Left lung (tissue), 10 donors: ENCODE data around the gene DPP3. TPM values are rescaled to one million over a fixed set of nuclear protein-coding genes. Genes with fewer than 3 reads are reported as not detected.

ENCODE experiments used
- ATAC-seq: fragments of 200-7000 bp; cut with Tn5 transposase; one replicate; pipeline ENCODE4 v1.9.1; 2020; ENCODE audit warnings: moderate library complexity
- DNase-seq, 4 donors: peaks; one replicate each; pipeline ENCODE4 v3.0.0-alpha.2; 2013 to 2020
- H3K27ac ChIP-seq, 2 donors: fragments of 200-600 bp; sonication (generic) in 1 of 2; one replicate each; pipeline versions ENCODE4 v1.5.0 to v1.8.0; 2020 to 2021
- H3K27me3 ChIP-seq, 2 donors: fragments of 200-600 bp; sonication (generic) in 1 of 2; one replicate each; pipeline versions ENCODE4 v1.5.0 to v1.8.0; 2020 to 2021
- H3K36me3 ChIP-seq, 2 donors: fragments of 200-600 bp; sonication (generic) in 1 of 2; one replicate each; pipeline versions ENCODE4 v1.5.0 to v1.8.0; 2020 to 2021
- H3K4me1 ChIP-seq, 2 donors: fragments of 200-600 bp; one replicate each; pipeline ENCODE4 v1.8.0; 2021
- H3K4me3 ChIP-seq, 2 donors: fragments of 200-600 bp; sonication (generic) in 1 of 2; one replicate each; pipeline versions ENCODE4 v1.5.0 to v1.8.0; 2020 to 2021; ENCODE audit warnings: mild to moderate bottlenecking in 1 of 2
- H3K9me3 ChIP-seq, 2 donors: fragments of 200-600 bp; sonication (generic) in 1 of 2; one replicate each; pipeline versions ENCODE4 v1.5.0 to v1.8.0; 2020 to 2021
- intact Hi-C, 2 donors: fragments of 100-400 bp; cut with DNase I; formaldehyde crosslinking; loops; one replicate each; pipeline versions ENCODE4 v1.11.2 to v1.14.2; 2022
- polyA plus RNA-seq, 6 donors: library from polyadenylated mRNA; unstranded; fragments of 120-200 nt; gene quantifications; one replicate each; pipeline ENCODE4 v1.2.1, GENCODE V29; 2013; ENCODE audit not compliant: insufficient read length in 6 of 6
- total RNA-seq, 2 donors: library from RNA; stranded (reverse); fragmentation: NEBNext Ultra II Directional; extraction: Animal tissue kit (Norgen Biotek cat#: 25700); gene quantifications; one replicate each; pipeline ENCODE4 v1.2.1, GENCODE V29; 2021
- TF ChIP-seq, protein P1 (sequence below), 2 donors: fragments of 200-600 bp; sonication (generic) in 1 of 2; IDR thresholded peaks; one replicate each; pipeline versions ENCODE4 v1.5.0 to v1.8.0; 2021; ENCODE audit warnings: antibody characterized with exemption in 2 of 2
- donor health status: DM: no; HTN: yes; CAD: no.
- donor health status: DM: no; HTN: no; CAD: no.

Gene DPP3
- total and polyA plus RNA-seq, 8 donors = 15.0 to 68.1 (median 18.5) TPM

DNA sequence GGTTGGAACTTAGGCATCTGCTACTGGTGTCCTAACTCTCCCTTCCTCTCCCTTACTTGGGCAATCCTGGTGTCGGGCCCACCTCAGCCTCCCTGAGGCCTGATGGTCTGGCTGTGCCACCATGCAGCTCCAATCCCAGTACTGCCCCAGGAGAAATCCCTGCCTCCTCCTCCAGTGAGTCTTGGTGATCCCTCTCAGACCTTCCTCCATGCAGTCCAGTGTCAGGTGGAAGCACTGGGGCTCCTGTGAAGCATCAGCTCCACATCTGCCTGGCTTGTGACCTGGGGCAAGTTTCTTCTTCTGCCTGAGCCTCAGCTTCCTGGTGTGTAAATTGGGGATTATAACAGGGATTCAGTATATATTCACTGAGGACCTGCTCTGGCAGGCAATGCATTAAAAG is 15.3 kb upstream of the DPP3 start:
- DNase-seq (no peak), ATAC-seq (no peak)
- H3K27ac ChIP-seq = no peak overlapping the region
- no peaks in the 10 kb centered on the region for H3K27me3 ChIP-seq
- H3K4me1 ChIP-seq = peaks cover 9 to 22% of the 10 kb centered on the region in 2 donors
- no peaks in the 10 kb centered on the region for H3K36me3 ChIP-seq
- H3K4me3 ChIP-seq = no peak overlapping the region
- peaks cover 0 to 2% of the 10 kb centered on the region in 2 donors for H3K9me3 ChIP-seq
- intact Hi-C loops = no loop called here
- TF ChIP-seq, protein P1, sequence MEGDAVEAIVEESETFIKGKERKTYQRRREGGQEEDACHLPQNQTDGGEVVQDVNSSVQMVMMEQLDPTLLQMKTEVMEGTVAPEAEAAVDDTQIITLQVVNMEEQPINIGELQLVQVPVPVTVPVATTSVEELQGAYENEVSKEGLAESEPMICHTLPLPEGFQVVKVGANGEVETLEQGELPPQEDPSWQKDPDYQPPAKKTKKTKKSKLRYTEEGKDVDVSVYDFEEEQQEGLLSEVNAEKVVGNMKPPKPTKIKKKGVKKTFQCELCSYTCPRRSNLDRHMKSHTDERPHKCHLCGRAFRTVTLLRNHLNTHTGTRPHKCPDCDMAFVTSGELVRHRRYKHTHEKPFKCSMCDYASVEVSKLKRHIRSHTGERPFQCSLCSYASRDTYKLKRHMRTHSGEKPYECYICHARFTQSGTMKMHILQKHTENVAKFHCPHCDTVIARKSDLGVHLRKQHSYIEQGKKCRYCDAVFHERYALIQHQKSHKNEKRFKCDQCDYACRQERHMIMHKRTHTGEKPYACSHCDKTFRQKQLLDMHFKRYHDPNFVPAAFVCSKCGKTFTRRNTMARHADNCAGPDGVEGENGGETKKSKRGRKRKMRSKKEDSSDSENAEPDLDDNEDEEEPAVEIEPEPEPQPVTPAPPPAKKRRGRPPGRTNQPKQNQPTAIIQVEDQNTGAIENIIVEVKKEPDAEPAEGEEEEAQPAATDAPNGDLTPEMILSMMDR (IDR thresholded peaks at IDR 0.05) = no peak

DNA sequence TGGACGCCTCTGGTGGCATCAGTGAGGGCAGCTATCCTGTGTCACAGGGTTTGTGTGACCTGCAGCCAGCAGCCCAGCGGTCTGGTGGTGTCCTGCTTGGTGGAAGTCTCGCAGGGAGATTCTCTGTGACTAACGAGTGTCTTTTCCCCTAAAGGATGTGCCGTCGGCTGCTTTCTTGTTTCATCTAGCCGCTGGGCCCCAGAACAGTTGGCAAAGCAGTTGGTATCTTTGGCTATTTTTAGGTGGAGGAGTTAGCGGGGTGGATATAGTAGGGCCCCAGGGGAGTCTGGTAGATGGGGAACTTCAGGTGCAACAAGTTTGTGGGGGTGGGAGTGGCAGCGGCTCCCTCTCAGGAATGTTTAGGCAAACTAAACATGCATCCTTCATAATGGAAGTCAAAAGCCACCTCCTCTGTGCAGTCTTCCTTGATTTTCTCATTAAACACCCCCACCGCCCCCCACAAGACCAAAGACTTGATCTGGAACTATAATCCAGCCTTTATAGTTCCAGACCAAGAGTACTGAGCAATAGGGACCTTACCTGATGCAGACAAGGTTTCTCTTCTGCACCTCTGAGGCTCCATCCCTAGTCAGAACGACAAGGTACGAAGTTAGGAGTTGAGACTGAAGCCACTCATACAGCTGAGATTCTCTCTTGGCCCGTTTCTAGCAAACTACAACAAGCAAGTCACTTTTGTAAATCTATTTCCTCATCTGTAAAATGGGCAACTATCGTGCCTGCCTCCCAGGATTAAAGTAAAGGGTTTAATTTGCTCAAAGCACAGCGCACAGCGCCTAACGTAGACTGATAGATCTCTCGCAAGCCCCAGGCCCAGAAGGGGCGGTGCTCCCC is 14.6 kb upstream of the DPP3 start:
- H3K9me3 ChIP-seq = peaks cover 0 to 2% of the 10 kb centered on the region in 2 donors
- peak overlapping the region in 1 of 2 donors; percentile 61 for H3K27ac ChIP-seq

DNA sequence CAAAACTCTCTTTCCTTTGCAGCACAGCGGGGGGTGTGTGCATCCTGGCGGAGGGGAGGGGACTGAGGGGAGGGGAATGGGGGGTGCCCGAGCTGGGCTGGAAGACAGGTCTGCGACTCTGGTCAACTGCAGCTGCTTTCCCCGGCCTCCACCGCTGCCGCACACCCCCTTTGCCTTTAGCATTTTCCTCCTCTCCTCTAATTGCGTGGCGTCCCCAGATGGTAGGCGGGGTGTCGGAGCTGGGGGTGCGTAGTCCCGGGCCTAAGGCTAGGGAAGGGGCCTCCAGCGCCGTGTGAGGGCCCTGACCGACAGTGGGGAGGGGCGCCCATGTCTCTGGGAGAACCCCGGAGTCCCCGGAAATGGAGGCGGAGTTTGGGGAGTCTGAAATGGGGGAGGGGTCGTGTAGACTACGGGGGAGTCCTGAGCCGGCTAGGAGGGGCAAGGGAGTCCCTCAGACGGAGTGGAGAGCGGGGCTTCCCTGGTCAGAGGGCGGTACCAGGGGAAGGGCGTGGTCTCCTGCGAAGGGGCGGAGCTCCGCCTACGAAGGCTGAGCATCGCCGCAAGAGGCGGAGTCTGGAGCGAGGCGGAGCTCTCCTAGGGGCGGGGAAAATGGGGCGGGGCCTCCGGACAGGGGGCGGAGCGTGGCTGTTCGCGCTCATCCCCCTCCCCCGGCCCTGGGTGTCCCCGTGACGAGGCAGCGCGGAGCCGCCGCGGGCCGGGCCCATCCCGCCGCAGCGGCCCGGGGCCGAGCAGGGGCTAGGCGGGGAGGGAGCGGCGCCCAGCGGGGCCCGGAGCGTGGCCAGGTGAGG is 13.8 kb upstream of the DPP3 start, which contains the start of gene PELI3:
TSS of gene PELI3 (plus strand) at position 681 of the 809 bp plus-strand sequence. CDS start 1,224 bp downstream, outside the sequence.
- Histone ChIP-seq H3K4me1 (peaks cover 9 to 22% of the 10 kb centered on the region in 2 donors), H3K27me3 (no peaks in the 10 kb centered on the region), H3K36me3 (no peaks in the 10 kb centered on the region), H3K9me3 (no peaks in the 10 kb centered on the region), H3K27ac (peak within 1 kb of the TSS; percentile 53 to 61), H3K4me3 (peak within 1 kb of the TSS; percentile 48 to 63)
- TF ChIP-seq, protein P1 (IDR thresholded peaks at IDR 0.05) = no peak
- ATAC-seq (peak; percentile 99), DNase-seq (peak; percentile 92 to 98 (median 96))
- intact Hi-C loops = no loop called here

More for the DNA sequence above, 14.6 kb upstream of the DPP3 start:
- Histone ChIP-seq H3K4me3 (peak overlapping the region; percentile 48 to 63), H3K36me3 (no peaks in the 10 kb centered on the region), H3K4me1 (peaks cover 9 to 22% of the 10 kb centered on the region in 2 donors), H3K27me3 (no peaks in the 10 kb centered on the region)
- TF ChIP-seq, protein P1 (IDR thresholded peaks at IDR 0.05) = no peak
- DNase-seq (no peak), ATAC-seq (no peak)
- intact Hi-C loops = no loop called here

DNA sequence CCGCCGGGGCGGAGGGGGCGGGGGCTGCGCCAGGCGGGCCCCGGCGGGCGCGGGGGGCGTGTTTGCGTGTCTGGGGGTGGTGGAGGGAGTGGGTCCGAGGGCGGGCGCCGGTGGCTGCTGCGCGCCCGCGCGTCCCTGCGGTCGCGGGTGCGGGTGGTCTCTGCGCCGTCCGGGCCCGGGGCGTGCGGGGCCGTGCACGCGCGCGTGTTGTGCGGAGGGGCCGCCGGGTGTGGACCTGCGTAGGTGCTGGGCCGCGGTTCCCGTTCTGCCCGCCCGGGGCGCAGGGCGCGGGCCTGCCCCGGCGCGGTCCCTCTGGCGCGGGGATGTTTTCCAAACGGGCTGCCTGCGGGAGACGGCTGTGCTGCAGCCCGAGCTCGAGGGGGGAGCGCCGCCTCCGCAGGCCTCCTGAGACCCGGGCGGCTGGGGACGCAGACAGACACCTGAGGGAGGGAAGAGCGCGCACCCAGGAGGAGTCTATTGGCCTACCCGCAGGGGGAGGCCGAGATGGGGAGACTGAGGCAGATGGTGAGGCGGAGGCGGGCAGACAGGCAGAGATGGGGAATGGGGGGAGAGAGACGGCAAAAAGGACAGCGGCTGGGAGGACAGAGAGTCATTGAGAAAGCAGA is 13.1 kb upstream of the DPP3 start:
- peak overlapping the region; percentile 48 to 63 for H3K4me3 ChIP-seq
- ATAC-seq (peak; percentile 14), DNase-seq (peak in 2 of 4 donors; percentile 26 to 87)
- no peaks in the 10 kb centered on the region for H3K9me3 ChIP-seq
- H3K36me3 ChIP-seq = peaks cover 0 to 3% of the 10 kb centered on the region in 2 donors
- TF ChIP-seq, protein P1 (IDR thresholded peaks at IDR 0.05) = peak in 1 of 2 donors; percentile 20
- H3K27ac ChIP-seq = peak overlapping the region in 1 of 2 donors; percentile 61
- H3K4me1 ChIP-seq = peaks cover 9 to 22% of the 10 kb centered on the region in 2 donors
- H3K27me3 ChIP-seq = no peaks in the 10 kb centered on the region
- intact Hi-C loops = no loop called here
